K562 (cell line): ENCODE measurements around the gene PDE2A. TPM values are rescaled to one million over a fixed set of nuclear protein-coding genes. Genes with fewer than 3 reads are reported as not detected.

ENCODE experiments used
- CAMTA2 ChIP-seq: fragments of 250-450 bp; sonication (Bioruptor Pico); conservative IDR thresholded peaks from 2 replicates; pipeline ENCODE4 v1.5.1; 2022
- CEBPB ChIP-seq: fragments of 450-650 bp; IDR thresholded peaks from 2 replicates; pipeline ENCODE4 v1.6.1; 2016; ENCODE audit warnings: missing genetic modification characterization, missing compliant biosample characterization
- CHD2 ChIP-seq: IDR thresholded peaks from 2 replicates; pipeline ENCODE4 v1.6.1; 2011; ENCODE audit warnings: low read depth, low read length
- COPS2 ChIP-seq: fragments of 450-650 bp; conservative IDR thresholded peaks from 2 replicates; pipeline ENCODE4 v1.6.1; 2016; ENCODE audit warnings: mild to moderate bottlenecking, moderate library complexity
- EWSR1 ChIP-seq: fragments of 450-650 bp; IDR thresholded peaks from 2 replicates; pipeline ENCODE4 v1.6.1; 2018; ENCODE audit warnings: borderline replicate concordance, mild to moderate bottlenecking, low read depth, moderate library complexity; ENCODE audit not compliant: partially characterized antibody
- HCFC1 ChIP-seq: IDR thresholded peaks from 2 replicates; pipeline ENCODE4 v1.6.1; 2012; ENCODE audit warnings: low read depth, low read length, improper control_type of control experiment
- HDAC2 ChIP-seq: fragments of 450-650 bp; IDR thresholded peaks from 2 replicates; pipeline ENCODE4 v1.6.1; 2016; ENCODE audit warnings: mild to moderate bottlenecking
- HMG20A ChIP-seq: fragments of 450-650 bp; formaldehyde crosslinking; conservative IDR thresholded peaks from 2 replicates; pipeline ENCODE4 v1.4.0; 2020; ENCODE audit warnings: mild to moderate bottlenecking, mixed read lengths
- NFE2 ChIP-seq: IDR thresholded peaks from 2 replicates; pipeline ENCODE4 v1.6.1; 2014; ENCODE audit warnings: antibody characterized with exemption, low read depth
- NFIC ChIP-seq: fragments of 450-650 bp; IDR thresholded peaks from 2 replicates; pipeline ENCODE4 v1.6.1; 2017; ENCODE audit warnings: mild to moderate bottlenecking, inconsistent platforms
- RBFOX2 ChIP-seq: fragments of 200-400 bp; formaldehyde crosslinking; IDR thresholded peaks from 2 replicates; pipeline ENCODE4 v1.6.1; 2017; ENCODE audit warnings: low read depth, mild to moderate bottlenecking, low read length, moderate library complexity
- ZNF134 ChIP-seq: fragments of 250-450 bp; sonication (Bioruptor Pico); conservative IDR thresholded peaks from 2 replicates; pipeline ENCODE4 v1.4.0; 2020
- polyA plus RNA-seq, 8 experiments: library from polyadenylated mRNA; depleted of rRNA in 4 of 8; stranded (reverse) in 5 of 8; unstranded in 3 of 8; fragments of >200 nt; fragmentation: Nextera tagmentation in 2 of 8; fragmentation: Illumina TruSeq in 1 of 8; extraction: Ambion mirVana in 2 of 8; extraction: Trizol in 1 of 8; gene quantifications; 2 replicates each; pipeline versions ENCODE4 v1.2.1 to v1.2.3, GENCODE V29; 2011 to 2014; ENCODE audit warnings: inconsistent platforms in 1 of 8, missing spikeins in 1 of 8
- total RNA-seq, 7 experiments: library from RNA; depleted of rRNA in 6 of 7; stranded (reverse); fragments of >200 nt in 6 of 7; fragmentation: Illumina TruSeq in 2 of 7; extraction: Trizol in 2 of 7; gene quantifications; 2 replicates each; pipeline versions ENCODE4 v1.2.1 to v1.2.3, GENCODE V29; 2011 to 2021; ENCODE audit warnings: low replicate concordance in 1 of 7
- TF ChIP-seq, protein P1 (sequence below): fragments of 450-650 bp; IDR thresholded peaks from 2 replicates; pipeline ENCODE4 v1.6.1; 2017; ENCODE audit warnings: mild to moderate bottlenecking, moderate library complexity

The PDE2A gene
- total and polyA plus RNA-seq, 9 of the 15 experiments (the other 6 are each of a cell fraction or from before 2014, with no cell fraction given) = 0.07 to 15.2 (median 1.6) TPM; not detected in 1

DNA sequence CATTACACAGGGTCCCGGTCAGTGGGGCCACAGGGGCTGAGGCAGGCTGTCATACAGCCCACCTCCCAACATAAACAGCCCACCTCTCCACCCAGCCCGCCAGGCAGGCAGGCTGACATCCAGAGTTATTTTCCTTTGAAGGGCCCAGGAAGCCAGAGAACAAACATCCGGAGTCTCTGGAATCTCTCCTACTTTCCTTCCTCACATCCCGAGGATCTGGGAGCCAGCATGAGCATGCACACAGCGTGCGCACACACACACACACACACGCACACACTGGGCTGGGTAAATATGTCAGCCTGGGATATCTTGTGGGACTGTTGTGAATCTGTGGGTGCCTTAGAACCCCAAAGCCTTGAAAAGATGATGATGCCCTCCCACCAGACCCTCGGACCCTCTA lies 55.4 kb downstream of the PDE2A start (continued):
- TF ChIP-seq, protein P1, sequence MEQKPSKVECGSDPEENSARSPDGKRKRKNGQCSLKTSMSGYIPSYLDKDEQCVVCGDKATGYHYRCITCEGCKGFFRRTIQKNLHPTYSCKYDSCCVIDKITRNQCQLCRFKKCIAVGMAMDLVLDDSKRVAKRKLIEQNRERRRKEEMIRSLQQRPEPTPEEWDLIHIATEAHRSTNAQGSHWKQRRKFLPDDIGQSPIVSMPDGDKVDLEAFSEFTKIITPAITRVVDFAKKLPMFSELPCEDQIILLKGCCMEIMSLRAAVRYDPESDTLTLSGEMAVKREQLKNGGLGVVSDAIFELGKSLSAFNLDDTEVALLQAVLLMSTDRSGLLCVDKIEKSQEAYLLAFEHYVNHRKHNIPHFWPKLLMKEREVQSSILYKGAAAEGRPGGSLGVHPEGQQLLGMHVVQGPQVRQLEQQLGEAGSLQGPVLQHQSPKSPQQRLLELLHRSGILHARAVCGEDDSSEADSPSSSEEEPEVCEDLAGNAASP = no peak
- no peak for TF ChIP-seq HCFC1
- TF ChIP-seq CHD2 = no peak
- no peak for TF ChIP-seq CEBPB
- no peak for TF ChIP-seq EWSR1
- TF ChIP-seq COPS2 = no peak
- no peak for TF ChIP-seq ZNF134
- no peak for TF ChIP-seq HDAC2
- TF ChIP-seq CAMTA2 = no peak
- no peak for TF ChIP-seq HMG20A (CRISPR knock-in tag)
- no peak for TF ChIP-seq RBFOX2
- no peak for TF ChIP-seq NFE2
- TF ChIP-seq NFIC = no peak
- TF ChIP-seq, all 486 proteins: peak for 0
